ENCODE results near the gene CTSZ.

Gene CTSZ

GRCh38 chr20:58994390-58995159 lies 12.5 kb downstream of the CTSZ start:
- DNase-seq (ENCODE audit: low read depth), result no peak

DNA sequence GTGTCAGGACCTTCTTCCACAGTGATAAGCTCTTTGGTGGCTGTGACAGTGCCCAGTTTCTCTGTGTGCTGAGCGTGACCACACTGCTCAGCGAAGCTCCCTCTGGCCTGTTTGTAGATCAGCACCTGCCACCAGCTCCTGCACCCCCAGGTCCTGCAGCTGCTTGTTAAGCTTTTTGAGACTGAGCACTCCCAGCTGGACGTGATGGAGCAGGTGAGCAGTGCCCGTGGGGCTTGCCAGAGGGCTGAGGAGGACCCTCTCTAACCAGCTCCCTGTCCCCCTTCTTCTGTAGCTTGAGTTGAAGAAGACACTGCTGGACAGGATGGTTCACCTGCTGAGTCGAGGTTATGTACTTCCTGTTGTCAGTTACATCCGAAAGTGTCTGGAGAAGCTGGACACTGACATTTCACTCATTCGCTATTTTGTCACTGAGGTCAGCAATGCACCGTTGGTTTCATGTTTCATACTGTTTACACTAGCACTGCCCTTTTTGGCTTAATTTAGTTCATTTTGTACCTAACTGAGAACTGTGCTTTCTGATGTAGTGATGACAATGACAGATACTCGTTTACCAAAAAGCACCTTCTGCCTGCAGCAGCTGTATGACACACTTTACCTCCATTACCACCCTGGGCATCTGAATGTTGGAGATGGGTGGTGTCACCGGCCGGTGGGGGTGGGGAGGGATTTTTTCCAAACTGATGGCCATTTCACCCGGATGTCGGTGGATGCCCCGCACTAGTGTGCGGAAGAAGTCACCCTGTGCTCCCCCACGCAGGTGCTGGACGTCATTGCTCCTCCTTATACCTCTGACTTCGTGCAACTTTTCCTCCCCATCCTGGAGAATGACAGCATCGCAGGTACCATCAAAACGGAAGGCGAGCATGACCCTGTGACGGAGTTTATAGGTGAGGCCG lies 13.5 kb downstream of the CTSZ start:
- no peak for DNase-seq (ENCODE audit: low read depth)
- H3K4me3 ChIP-seq (ENCODE audit: low read depth, low read length), result no peak overlapping the region
- in situ Hi-C loops (cut with HindIII; ENCODE audit: low sequenced_read_pairs), result no loop called here
- TF ChIP-seq CTCF (IDR thresholded peaks at IDR 0.05; ENCODE audit: low read depth, low read length, missing control alignments), result no peak

More at GRCh38 chr20:58994390-58995159, 12.5 kb downstream of the CTSZ start:
- in situ Hi-C loops (cut with HindIII; ENCODE audit: low sequenced_read_pairs), result no loop called here
- TF ChIP-seq CTCF (IDR thresholded peaks at IDR 0.05; ENCODE audit: low read depth, low read length, missing control alignments), result no peak
- H3K4me3 ChIP-seq (ENCODE audit: low read depth, low read length), result no peak overlapping the region

DNA sequence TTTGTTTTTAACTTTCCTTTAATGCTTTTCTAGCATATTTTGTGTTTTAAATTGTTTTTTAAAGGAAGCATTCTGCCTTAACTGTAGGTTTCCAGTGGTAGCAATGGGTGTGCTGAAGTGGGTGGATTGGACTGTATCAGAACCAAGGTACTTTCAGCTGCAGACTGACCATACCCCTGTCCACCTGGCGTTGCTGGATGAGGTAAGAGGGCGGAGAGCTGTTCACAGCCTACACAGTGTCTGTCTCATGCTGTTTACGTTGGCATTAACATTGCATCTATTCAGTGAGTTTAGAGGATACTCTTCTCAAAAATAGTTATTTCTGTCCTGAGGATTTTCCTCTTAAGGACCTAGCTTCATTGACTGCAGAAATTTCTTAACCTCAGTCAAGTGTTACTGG lies 14.1 kb downstream of the CTSZ start:
- in situ Hi-C loops (cut with HindIII; ENCODE audit: low sequenced_read_pairs), result no loop called here
- no peak for DNase-seq (ENCODE audit: low read depth)
- TF ChIP-seq CTCF (IDR thresholded peaks at IDR 0.05; ENCODE audit: low read depth, low read length, missing control alignments), result no peak
- H3K4me3 ChIP-seq (ENCODE audit: low read depth, low read length), result no peak overlapping the region

GRCh38 chr20:58991715-58992114 lies 15.3 kb downstream of the CTSZ start:
- no peak for DNase-seq (ENCODE audit: low read depth)
- H3K4me3 ChIP-seq (ENCODE audit: low read depth, low read length), result no peak overlapping the region
- no peak for TF ChIP-seq CTCF (IDR thresholded peaks at IDR 0.05; ENCODE audit: low read depth, low read length, missing control alignments)
- in situ Hi-C loops (cut with HindIII; ENCODE audit: low sequenced_read_pairs), result no loop called here

GRCh38 chr20:58990651-58991445 lies 16.2 kb downstream of the CTSZ start:
- in situ Hi-C loops (cut with HindIII; ENCODE audit: low sequenced_read_pairs), result no loop called here
- TF ChIP-seq CTCF (IDR thresholded peaks at IDR 0.05; ENCODE audit: low read depth, low read length, missing control alignments), result no peak
- DNase-seq (ENCODE audit: low read depth), result no peak
- no peak overlapping the region for H3K4me3 ChIP-seq (ENCODE audit: low read depth, low read length)

DNA sequence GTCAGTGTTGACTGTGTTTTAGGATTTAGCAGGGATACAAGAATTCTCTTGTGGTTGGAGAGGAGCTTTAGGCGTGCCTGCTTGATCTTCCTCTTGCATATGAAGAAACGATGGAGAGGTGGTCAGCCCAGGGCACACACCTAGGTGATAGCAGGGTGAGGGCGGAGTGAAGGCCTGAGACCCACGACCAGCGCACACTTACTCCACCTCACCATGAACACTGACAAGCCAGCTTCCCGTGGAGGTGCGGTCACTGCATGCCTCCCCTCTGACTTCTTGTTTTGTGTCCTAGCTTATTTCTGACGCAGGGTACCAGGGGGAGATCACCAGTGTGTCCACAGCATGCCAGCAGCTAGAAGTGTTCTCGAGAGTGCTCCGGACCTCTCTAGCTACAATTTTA lies 17.9 kb downstream of the CTSZ start:
- DNase-seq (ENCODE audit: low read depth), result no peak
- in situ Hi-C loops (cut with HindIII; ENCODE audit: low sequenced_read_pairs), result no loop called here
- TF ChIP-seq CTCF (IDR thresholded peaks at IDR 0.05; ENCODE audit: low read depth, low read length, missing control alignments), result no peak
- no peak overlapping the region for H3K4me3 ChIP-seq (ENCODE audit: low read depth, low read length)
